ENCODE results near the gene MYLK4.

Gene MYLK4

DNA sequence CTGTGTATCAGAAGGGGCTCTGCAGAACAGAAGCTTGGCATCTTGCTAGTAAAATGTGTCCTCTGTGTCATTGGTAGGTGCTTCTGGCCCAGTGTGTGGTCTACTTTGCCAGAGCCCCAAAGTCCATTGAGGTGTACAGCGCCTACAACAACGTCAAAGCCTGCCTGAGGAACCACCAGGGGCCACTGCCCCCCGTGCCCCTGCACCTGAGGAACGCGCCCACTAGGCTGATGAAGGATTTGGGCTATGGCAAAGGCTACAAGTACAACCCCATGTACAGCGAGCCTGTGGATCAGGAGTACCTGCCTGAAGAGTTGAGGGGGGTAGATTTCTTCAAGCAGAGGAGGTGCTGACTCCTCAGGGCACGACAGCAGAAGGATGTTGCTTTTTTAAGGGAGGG lies 34.2 kb upstream of the MYLK4 start:
- no peak overlapping the region for H3K9ac ChIP-seq (ENCODE audit: insufficient read length, low read depth)
- no peaks in the 10 kb centered on the region for H3K27me3 ChIP-seq (ENCODE audit: insufficient read depth, insufficient read length)
- H3K4me1 ChIP-seq (ENCODE audit: insufficient read depth, insufficient read length), result no peaks in the 10 kb centered on the region
- DNase-seq (ENCODE audit: low read depth, low spot score), result no peak
- TF ChIP-seq SUZ12 (IDR thresholded peaks at IDR 0.05; ENCODE audit: extremely low read depth, insufficient read depth, insufficient read length) (no peak), YY1 (IDR thresholded peaks at IDR 0.05; ENCODE audit: insufficient read depth, insufficient read length) (no peak), ZNF274 (IDR thresholded peaks at IDR 0.05; ENCODE audit: low read depth, low read length) (no peak)
- H3K4me3 ChIP-seq (ENCODE audit: insufficient read length, low read depth), result no peak overlapping the region
- H3K9me3 ChIP-seq (ENCODE audit: insufficient read depth, low read length), result no peaks in the 10 kb centered on the region
- peaks cover 57% of the 10 kb centered on the region for H3K36me3 ChIP-seq (ENCODE audit: insufficient read depth, insufficient read length, low read length)

DNA sequence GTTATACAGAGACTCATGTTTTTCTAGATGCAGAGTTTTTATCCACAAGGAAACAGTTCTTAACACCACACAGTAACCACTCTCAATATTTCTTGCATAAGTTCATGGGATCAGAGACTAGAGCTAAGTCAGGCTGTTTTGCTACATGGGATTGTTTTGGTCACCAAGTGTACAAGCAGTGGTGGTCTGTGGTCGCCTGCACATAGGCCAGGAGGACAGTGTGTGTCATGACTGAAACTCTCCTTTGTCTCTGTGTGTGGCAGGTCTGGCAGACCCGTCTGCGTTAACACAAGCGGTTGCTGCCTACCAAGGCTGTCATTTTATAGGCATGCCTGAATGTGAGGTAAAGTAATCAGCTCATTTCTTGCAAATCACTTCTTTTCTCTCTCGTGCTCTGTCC lies 33.3 kb upstream of the MYLK4 start:
- peaks cover 64% of the 10 kb centered on the region for H3K36me3 ChIP-seq (ENCODE audit: insufficient read depth, insufficient read length, low read length)
- H3K9me3 ChIP-seq (ENCODE audit: insufficient read depth, low read length), result no peaks in the 10 kb centered on the region
- no peaks in the 10 kb centered on the region for H3K27me3 ChIP-seq (ENCODE audit: insufficient read depth, insufficient read length)
- no peak for DNase-seq (ENCODE audit: low read depth, low spot score)
- no peaks in the 10 kb centered on the region for H3K4me1 ChIP-seq (ENCODE audit: insufficient read depth, insufficient read length)
- no peak overlapping the region for H3K4me3 ChIP-seq (ENCODE audit: insufficient read length, low read depth)
- TF ChIP-seq YY1 (IDR thresholded peaks at IDR 0.05; ENCODE audit: insufficient read depth, insufficient read length) (no peak), ZNF274 (IDR thresholded peaks at IDR 0.05; ENCODE audit: low read depth, low read length) (no peak), SUZ12 (IDR thresholded peaks at IDR 0.05; ENCODE audit: extremely low read depth, insufficient read depth, insufficient read length) (no peak)
- H3K9ac ChIP-seq (ENCODE audit: insufficient read length, low read depth), result no peak overlapping the region

DNA sequence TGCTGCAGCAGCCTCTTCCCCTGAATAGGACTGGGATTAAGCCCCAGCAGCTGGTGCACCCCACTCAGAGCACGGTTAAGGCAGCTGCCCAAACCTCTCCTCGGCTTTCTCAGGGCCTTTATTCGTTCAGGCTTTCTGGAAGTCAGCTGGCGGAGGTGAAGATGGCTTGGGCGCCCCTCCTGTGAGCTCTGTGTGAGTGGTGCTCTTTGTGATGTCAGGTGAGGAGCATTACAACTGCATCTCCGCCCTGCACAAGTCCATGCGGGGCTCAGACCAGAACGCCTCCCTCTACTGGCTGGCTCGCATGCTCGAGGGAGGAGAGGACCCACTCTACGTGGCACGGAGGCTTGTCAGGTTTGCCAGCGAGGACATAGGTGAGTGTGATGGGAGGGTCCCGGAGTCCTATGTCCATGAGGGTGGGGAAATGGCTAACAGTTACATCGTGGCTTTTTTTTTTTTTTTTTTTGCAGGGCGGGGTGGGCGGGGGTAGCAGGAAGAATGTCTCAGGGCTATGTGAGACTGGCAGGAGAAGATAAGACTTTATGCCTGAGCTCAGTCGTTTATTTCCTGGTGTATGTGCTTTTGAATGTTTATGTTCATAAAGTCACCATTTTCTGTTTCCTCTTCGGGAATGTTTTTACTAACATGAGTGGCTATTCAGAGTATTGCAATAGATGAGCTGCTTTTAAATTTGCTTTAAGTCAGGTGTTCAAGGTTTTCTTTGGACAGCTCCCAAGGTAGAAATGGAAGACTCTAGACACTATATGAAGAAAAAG lies 32.7 kb upstream of the MYLK4 start:
- Histone ChIP-seq H3K9ac (ENCODE audit: insufficient read length, low read depth) (no peak overlapping the region), H3K4me1 (ENCODE audit: insufficient read depth, insufficient read length) (no peaks in the 10 kb centered on the region), H3K27me3 (ENCODE audit: insufficient read depth, insufficient read length) (no peaks in the 10 kb centered on the region), H3K9me3 (ENCODE audit: insufficient read depth, low read length) (no peaks in the 10 kb centered on the region), H3K36me3 (ENCODE audit: insufficient read depth, insufficient read length, low read length) (peaks cover 71% of the 10 kb centered on the region), H3K4me3 (ENCODE audit: insufficient read length, low read depth) (no peak overlapping the region)
- TF ChIP-seq ZNF274 (IDR thresholded peaks at IDR 0.05; ENCODE audit: low read depth, low read length), result no peak
- no peak for TF ChIP-seq SUZ12 (IDR thresholded peaks at IDR 0.05; ENCODE audit: extremely low read depth, insufficient read depth, insufficient read length)
- TF ChIP-seq YY1 (IDR thresholded peaks at IDR 0.05; ENCODE audit: insufficient read depth, insufficient read length), result no peak
- no peak for DNase-seq (ENCODE audit: low read depth, low spot score)

DNA sequence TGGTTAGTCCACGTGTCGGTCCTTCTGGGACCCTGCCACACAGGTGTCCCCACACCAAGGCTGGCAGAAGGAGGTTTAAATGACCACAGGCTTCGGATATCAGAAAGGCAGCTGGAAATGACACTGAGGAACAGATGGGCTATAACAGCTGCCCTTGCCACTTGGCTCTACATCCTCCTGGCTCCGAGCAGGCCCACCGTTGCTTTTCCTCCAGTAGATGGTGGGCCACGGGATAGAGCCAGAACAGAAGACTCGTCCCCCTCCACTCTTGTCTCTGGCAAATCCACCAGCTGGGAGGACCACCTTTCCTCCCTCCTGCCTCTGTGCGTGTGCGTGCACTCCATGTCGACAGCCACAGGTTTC lies 32.1 kb upstream of the MYLK4 start:
- DNase-seq (ENCODE audit: low read depth, low spot score), result no peak
- Histone ChIP-seq H3K4me3 (ENCODE audit: insufficient read length, low read depth) (no peak overlapping the region), H3K4me1 (ENCODE audit: insufficient read depth, insufficient read length) (no peaks in the 10 kb centered on the region), H3K36me3 (ENCODE audit: insufficient read depth, insufficient read length, low read length) (peaks cover 73% of the 10 kb centered on the region), H3K27me3 (ENCODE audit: insufficient read depth, insufficient read length) (no peaks in the 10 kb centered on the region), H3K9me3 (ENCODE audit: insufficient read depth, low read length) (no peaks in the 10 kb centered on the region), H3K9ac (ENCODE audit: insufficient read length, low read depth) (no peak overlapping the region)
- TF ChIP-seq YY1 (IDR thresholded peaks at IDR 0.05; ENCODE audit: insufficient read depth, insufficient read length), result no peak
- no peak for TF ChIP-seq SUZ12 (IDR thresholded peaks at IDR 0.05; ENCODE audit: extremely low read depth, insufficient read depth, insufficient read length)
- TF ChIP-seq ZNF274 (IDR thresholded peaks at IDR 0.05; ENCODE audit: low read depth, low read length), result no peak

DNA sequence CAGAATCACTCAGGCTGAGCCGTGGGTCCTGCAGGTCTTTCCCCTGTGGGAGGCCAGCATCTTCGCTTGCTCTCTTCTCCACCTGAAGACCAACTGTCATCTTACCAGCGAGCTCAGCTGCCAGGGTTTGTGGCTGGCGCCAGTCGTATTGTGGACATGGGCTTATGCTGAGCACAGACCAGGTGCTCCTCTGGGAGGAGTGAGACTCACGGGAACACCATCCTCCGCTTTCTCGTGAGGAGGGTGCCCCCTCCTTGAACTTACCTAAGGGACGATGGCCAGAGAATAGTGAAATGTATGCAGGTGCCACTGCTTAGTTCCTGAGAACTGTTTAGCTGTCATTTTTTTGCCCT lies 31.6 kb upstream of the MYLK4 start:
- no peak overlapping the region for H3K9ac ChIP-seq (ENCODE audit: insufficient read length, low read depth)
- H3K27me3 ChIP-seq (ENCODE audit: insufficient read depth, insufficient read length), result no peaks in the 10 kb centered on the region
- H3K36me3 ChIP-seq (ENCODE audit: insufficient read depth, insufficient read length, low read length), result peaks cover 72% of the 10 kb centered on the region
- H3K9me3 ChIP-seq (ENCODE audit: insufficient read depth, low read length), result no peaks in the 10 kb centered on the region
- TF ChIP-seq ZNF274 (IDR thresholded peaks at IDR 0.05; ENCODE audit: low read depth, low read length) (no peak), SUZ12 (IDR thresholded peaks at IDR 0.05; ENCODE audit: extremely low read depth, insufficient read depth, insufficient read length) (no peak), YY1 (IDR thresholded peaks at IDR 0.05; ENCODE audit: insufficient read depth, insufficient read length) (no peak)
- H3K4me3 ChIP-seq (ENCODE audit: insufficient read length, low read depth), result no peak overlapping the region
- DNase-seq (ENCODE audit: low read depth, low spot score), result no peak
- H3K4me1 ChIP-seq (ENCODE audit: insufficient read depth, insufficient read length), result no peaks in the 10 kb centered on the region

DNA sequence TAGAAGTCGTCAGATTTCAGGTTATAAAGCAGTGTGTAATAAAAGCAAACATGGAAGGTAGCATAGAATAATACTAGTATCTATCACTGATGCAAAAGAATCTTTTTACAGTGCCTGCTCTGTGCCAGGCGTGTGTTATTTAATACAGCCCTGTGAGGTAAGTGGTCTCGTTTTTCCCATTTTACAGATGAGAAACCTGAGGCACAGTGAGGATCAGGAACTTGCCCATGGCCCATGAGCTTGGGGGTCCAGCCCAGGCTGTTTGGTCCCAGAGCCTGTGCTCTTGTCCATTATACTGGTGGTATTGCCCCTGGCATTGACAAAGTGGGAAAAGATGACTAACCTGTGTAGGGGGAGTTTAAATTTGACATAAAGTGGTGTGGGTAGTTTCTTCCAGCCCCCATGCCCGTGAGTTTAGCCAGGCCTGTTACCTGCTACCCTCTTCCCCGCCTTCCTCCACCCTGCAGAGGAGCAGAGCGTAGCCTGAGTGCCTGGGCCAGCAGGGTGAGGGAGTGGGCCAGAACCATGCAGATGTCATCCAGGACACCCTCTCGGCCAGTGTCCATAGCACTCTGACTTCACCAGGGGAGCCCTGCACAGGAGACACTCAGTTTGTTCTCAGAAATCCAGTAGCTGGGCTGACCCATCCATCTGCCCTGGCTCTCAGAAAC lies 31.1 kb upstream of the MYLK4 start:
- H3K9me3 ChIP-seq (ENCODE audit: insufficient read depth, low read length), result no peaks in the 10 kb centered on the region
- H3K36me3 ChIP-seq (ENCODE audit: insufficient read depth, insufficient read length, low read length), result peaks cover 72% of the 10 kb centered on the region
- TF ChIP-seq YY1 (IDR thresholded peaks at IDR 0.05; ENCODE audit: insufficient read depth, insufficient read length) (no peak), SUZ12 (IDR thresholded peaks at IDR 0.05; ENCODE audit: extremely low read depth, insufficient read depth, insufficient read length) (no peak), ZNF274 (IDR thresholded peaks at IDR 0.05; ENCODE audit: low read depth, low read length) (no peak)
- no peak overlapping the region for H3K9ac ChIP-seq (ENCODE audit: insufficient read length, low read depth)
- no peak for DNase-seq (ENCODE audit: low read depth, low spot score)
- no peaks in the 10 kb centered on the region for H3K4me1 ChIP-seq (ENCODE audit: insufficient read depth, insufficient read length)
- no peaks in the 10 kb centered on the region for H3K27me3 ChIP-seq (ENCODE audit: insufficient read depth, insufficient read length)
- no peak overlapping the region for H3K4me3 ChIP-seq (ENCODE audit: insufficient read length, low read depth)

DNA sequence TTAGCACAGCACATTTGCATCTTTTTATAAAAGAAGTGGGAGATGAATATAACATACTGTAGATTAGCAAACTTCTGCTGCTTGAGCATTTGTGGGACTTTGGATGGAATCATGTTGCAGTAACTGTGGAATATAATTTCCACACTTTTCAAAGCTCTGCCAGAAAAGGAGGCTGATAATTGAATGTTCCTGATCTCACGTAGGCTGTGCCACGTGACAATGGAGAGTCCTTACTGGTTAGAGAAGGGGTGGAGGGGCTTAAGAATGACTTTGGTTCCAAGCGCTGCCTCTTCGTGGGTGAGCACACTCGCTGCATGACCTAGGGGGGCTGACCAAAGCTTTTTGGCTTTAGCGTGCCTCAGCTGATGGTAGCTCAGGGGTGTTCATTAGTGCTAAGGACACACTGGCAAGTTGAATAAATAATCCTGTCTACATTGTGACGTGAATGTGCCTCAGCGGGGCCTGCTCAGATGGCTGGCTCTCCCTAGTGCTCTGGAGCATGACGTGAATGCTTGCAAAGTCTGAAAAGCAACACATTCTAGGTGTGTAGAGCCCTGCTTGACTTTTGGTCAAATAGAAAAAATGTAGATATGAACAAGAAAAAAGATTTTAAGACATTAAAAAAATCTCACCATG lies 29.5 kb upstream of the MYLK4 start:
- H3K9ac ChIP-seq (ENCODE audit: insufficient read length, low read depth), result no peak overlapping the region
- DNase-seq (ENCODE audit: low read depth, low spot score), result no peak
- TF ChIP-seq SUZ12 (IDR thresholded peaks at IDR 0.05; ENCODE audit: extremely low read depth, insufficient read depth, insufficient read length) (no peak), YY1 (IDR thresholded peaks at IDR 0.05; ENCODE audit: insufficient read depth, insufficient read length) (no peak), ZNF274 (IDR thresholded peaks at IDR 0.05; ENCODE audit: low read depth, low read length) (no peak)
- H3K27me3 ChIP-seq (ENCODE audit: insufficient read depth, insufficient read length), result no peaks in the 10 kb centered on the region
- H3K4me3 ChIP-seq (ENCODE audit: insufficient read length, low read depth), result no peak overlapping the region
- no peaks in the 10 kb centered on the region for H3K9me3 ChIP-seq (ENCODE audit: insufficient read depth, low read length)
- H3K4me1 ChIP-seq (ENCODE audit: insufficient read depth, insufficient read length), result no peaks in the 10 kb centered on the region
- H3K36me3 ChIP-seq (ENCODE audit: insufficient read depth, insufficient read length, low read length), result peaks cover 72% of the 10 kb centered on the region

Data from NT2/D1 (cell line).